ENCODE measurements around the gene GPATCH2L. TPM values are rescaled to one million over a fixed set of nuclear protein-coding genes. Genes with fewer than 3 reads are reported as not detected.
A peak's percentile ranks its signal among the peaks of the same experiment; 100 is the strongest.

GPATCH2L gene
- total and polyA plus RNA-seq, 2 experiments from 2014 or later: 19.6 to 94.4 TPM

DNA sequence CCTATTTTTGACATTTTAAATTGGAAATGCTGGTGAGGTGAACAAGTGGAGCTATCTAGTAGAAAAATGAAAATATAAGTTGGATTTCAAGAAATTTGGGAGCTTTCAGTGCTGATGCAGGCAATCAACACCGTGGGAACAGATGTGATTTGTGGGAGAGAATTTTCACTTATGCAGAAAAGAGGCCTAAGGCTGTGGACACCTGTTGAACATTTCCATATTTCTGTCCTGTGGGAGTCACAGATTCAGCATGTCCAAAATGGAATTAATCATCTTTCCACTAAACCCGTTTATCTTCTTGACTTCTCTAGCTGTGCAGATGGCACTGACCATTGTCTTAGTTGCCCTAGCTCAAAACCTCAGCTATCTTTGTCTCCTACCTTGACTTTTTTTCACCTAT is 2.5 kb upstream of the GPATCH2L start:
- H3K36me3 ChIP-seq (ENCODE audit: insufficient read depth): no peaks in the 10 kb centered on the region
- no peak overlapping the region for H3K27ac ChIP-seq (ENCODE audit: low read depth)
- H2AFZ ChIP-seq: no peak overlapping the region
- H3K9me3 Mint-ChIP-seq: no peaks in the 10 kb centered on the region; the same call in 2 of the 3 replicates
- peaks cover 5% of the 10 kb centered on the region for H3K9me2 ChIP-seq (ENCODE audit: insufficient read depth)
- DNase-seq (ENCODE audit: low spot score) (no peak), ATAC-seq (no peak)
- H3K4me1 ChIP-seq (ENCODE audit: insufficient read depth): peaks cover 11% of the 10 kb centered on the region
- H3K4me1 Mint-ChIP-seq: peaks cover 17% of the 10 kb centered on the region
- no peaks in the 10 kb centered on the region for H3F3A ChIP-seq (replicated peaks; ENCODE audit: low read depth)
- no peak overlapping the region for H3K4me3 ChIP-seq
- peaks cover 27% of the 10 kb centered on the region for H3K27me3 ChIP-seq (ENCODE audit: insufficient read depth)
- H3K27ac Mint-ChIP-seq: no peak overlapping the region
- H3K4me3 Mint-ChIP-seq: no peak overlapping the region
- TF ChIP-seq CREB1 (CRISPR knock-in tag; IDR thresholded peaks at IDR 0.05; ENCODE audit: low read depth): no peak
- peaks cover 17% of the 10 kb centered on the region for H4K20me1 ChIP-seq (replicated peaks; ENCODE audit: insufficient read depth)
- no peak overlapping the region for H3K4me2 ChIP-seq
- peaks cover under 1% of the 10 kb centered on the region for H3K36me3 Mint-ChIP-seq (ENCODE audit: low read depth)
- peaks cover 23% of the 10 kb centered on the region for H3K79me2 ChIP-seq (replicated peaks; ENCODE audit: insufficient read depth)
- peaks cover 4% of the 10 kb centered on the region for H3K27me3 Mint-ChIP-seq (ENCODE audit: insufficient read depth, low read depth, poor library complexity)

DNA sequence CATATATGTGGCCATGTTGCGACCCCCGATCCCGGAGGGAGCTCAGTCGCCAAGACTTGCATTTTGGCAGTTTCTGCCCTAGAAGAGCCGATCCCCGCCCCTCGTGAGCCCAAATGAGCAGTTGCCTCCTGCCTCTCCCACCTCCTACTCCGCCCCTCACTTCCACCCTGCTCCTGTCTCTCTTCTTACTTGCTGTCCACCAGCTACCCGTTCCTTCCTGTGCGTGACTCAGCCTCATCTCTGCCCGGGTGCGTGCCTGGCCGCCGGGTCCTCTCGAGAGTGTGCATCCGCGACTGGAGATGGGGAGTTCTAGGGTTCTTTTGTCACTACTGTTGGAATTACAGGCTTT is 585 bp downstream of the GPATCH2L start:
- Mint-ChIP-seq H3K36me3 (ENCODE audit: low read depth) (peaks cover 14% of the 10 kb centered on the region), H3K4me3 (peak overlapping the region; percentile 97), H3K27me3 (ENCODE audit: insufficient read depth, low read depth, poor library complexity) (peaks cover 2% of the 10 kb centered on the region), H3K9me3 (no peaks in the 10 kb centered on the region; the same call in 2 of the 3 replicates), H3K4me1 (peaks cover 38% of the 10 kb centered on the region), H3K27ac (peak overlapping the region; percentile 96)
- DNase-seq (ENCODE audit: low spot score) (peak; percentile 76), ATAC-seq (peak; percentile 76)
- Histone ChIP-seq H3K27me3 (ENCODE audit: insufficient read depth) (peaks cover 22% of the 10 kb centered on the region), H3F3A (replicated peaks; ENCODE audit: low read depth) (no peaks in the 10 kb centered on the region), H3K27ac (ENCODE audit: low read depth) (peak overlapping the region; percentile 92), H3K79me2 (replicated peaks; ENCODE audit: insufficient read depth) (peaks cover 54% of the 10 kb centered on the region), H3K4me2 (peak overlapping the region; percentile 95), H3K36me3 (ENCODE audit: insufficient read depth) (no peaks in the 10 kb centered on the region), H3K9me2 (ENCODE audit: insufficient read depth) (peaks cover 5% of the 10 kb centered on the region), H3K4me1 (ENCODE audit: insufficient read depth) (peaks cover 30% of the 10 kb centered on the region), H4K20me1 (replicated peaks; ENCODE audit: insufficient read depth) (peaks cover 39% of the 10 kb centered on the region), H3K4me3 (peak overlapping the region; percentile 97), H2AFZ (peak overlapping the region; percentile 70)
- TF ChIP-seq CREB1 (CRISPR knock-in tag; IDR thresholded peaks at IDR 0.05; ENCODE audit: low read depth) (no peak), EZH2 (IDR thresholded peaks at IDR 0.05; ENCODE audit: low read depth, unreplicated experiment) (no peak), ZNF114 (CRISPR knock-in tag; IDR thresholded peaks at IDR 0.05) (no peak), ZNF331 (CRISPR knock-in tag; IDR thresholded peaks at IDR 0.05; ENCODE audit: low read depth) (no peak), EZH2phosphoT487 (IDR thresholded peaks at IDR 0.05; ENCODE audit: unreplicated experiment) (no peak), POLR2AphosphoS5 (IDR thresholded peaks at IDR 0.05; ENCODE audit: low read depth) (no peak), JUNB (IDR thresholded peaks at IDR 0.05; ENCODE audit: unreplicated experiment) (no peak)
- TF ChIP-seq, protein P1, sequence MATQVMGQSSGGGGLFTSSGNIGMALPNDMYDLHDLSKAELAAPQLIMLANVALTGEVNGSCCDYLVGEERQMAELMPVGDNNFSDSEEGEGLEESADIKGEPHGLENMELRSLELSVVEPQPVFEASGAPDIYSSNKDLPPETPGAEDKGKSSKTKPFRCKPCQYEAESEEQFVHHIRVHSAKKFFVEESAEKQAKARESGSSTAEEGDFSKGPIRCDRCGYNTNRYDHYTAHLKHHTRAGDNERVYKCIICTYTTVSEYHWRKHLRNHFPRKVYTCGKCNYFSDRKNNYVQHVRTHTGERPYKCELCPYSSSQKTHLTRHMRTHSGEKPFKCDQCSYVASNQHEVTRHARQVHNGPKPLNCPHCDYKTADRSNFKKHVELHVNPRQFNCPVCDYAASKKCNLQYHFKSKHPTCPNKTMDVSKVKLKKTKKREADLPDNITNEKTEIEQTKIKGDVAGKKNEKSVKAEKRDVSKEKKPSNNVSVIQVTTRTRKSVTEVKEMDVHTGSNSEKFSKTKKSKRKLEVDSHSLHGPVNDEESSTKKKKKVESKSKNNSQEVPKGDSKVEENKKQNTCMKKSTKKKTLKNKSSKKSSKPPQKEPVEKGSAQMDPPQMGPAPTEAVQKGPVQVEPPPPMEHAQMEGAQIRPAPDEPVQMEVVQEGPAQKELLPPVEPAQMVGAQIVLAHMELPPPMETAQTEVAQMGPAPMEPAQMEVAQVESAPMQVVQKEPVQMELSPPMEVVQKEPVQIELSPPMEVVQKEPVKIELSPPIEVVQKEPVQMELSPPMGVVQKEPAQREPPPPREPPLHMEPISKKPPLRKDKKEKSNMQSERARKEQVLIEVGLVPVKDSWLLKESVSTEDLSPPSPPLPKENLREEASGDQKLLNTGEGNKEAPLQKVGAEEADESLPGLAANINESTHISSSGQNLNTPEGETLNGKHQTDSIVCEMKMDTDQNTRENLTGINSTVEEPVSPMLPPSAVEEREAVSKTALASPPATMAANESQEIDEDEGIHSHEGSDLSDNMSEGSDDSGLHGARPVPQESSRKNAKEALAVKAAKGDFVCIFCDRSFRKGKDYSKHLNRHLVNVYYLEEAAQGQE (IDR thresholded peaks at IDR 0.05; ENCODE audit: unreplicated experiment): no peak
- TF ChIP-seq, protein P2, sequence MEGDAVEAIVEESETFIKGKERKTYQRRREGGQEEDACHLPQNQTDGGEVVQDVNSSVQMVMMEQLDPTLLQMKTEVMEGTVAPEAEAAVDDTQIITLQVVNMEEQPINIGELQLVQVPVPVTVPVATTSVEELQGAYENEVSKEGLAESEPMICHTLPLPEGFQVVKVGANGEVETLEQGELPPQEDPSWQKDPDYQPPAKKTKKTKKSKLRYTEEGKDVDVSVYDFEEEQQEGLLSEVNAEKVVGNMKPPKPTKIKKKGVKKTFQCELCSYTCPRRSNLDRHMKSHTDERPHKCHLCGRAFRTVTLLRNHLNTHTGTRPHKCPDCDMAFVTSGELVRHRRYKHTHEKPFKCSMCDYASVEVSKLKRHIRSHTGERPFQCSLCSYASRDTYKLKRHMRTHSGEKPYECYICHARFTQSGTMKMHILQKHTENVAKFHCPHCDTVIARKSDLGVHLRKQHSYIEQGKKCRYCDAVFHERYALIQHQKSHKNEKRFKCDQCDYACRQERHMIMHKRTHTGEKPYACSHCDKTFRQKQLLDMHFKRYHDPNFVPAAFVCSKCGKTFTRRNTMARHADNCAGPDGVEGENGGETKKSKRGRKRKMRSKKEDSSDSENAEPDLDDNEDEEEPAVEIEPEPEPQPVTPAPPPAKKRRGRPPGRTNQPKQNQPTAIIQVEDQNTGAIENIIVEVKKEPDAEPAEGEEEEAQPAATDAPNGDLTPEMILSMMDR (conservative IDR thresholded peaks at IDR 0.05; ENCODE audit: low read depth in 2 of 2): no peak
- TF ChIP-seq, protein P3, sequence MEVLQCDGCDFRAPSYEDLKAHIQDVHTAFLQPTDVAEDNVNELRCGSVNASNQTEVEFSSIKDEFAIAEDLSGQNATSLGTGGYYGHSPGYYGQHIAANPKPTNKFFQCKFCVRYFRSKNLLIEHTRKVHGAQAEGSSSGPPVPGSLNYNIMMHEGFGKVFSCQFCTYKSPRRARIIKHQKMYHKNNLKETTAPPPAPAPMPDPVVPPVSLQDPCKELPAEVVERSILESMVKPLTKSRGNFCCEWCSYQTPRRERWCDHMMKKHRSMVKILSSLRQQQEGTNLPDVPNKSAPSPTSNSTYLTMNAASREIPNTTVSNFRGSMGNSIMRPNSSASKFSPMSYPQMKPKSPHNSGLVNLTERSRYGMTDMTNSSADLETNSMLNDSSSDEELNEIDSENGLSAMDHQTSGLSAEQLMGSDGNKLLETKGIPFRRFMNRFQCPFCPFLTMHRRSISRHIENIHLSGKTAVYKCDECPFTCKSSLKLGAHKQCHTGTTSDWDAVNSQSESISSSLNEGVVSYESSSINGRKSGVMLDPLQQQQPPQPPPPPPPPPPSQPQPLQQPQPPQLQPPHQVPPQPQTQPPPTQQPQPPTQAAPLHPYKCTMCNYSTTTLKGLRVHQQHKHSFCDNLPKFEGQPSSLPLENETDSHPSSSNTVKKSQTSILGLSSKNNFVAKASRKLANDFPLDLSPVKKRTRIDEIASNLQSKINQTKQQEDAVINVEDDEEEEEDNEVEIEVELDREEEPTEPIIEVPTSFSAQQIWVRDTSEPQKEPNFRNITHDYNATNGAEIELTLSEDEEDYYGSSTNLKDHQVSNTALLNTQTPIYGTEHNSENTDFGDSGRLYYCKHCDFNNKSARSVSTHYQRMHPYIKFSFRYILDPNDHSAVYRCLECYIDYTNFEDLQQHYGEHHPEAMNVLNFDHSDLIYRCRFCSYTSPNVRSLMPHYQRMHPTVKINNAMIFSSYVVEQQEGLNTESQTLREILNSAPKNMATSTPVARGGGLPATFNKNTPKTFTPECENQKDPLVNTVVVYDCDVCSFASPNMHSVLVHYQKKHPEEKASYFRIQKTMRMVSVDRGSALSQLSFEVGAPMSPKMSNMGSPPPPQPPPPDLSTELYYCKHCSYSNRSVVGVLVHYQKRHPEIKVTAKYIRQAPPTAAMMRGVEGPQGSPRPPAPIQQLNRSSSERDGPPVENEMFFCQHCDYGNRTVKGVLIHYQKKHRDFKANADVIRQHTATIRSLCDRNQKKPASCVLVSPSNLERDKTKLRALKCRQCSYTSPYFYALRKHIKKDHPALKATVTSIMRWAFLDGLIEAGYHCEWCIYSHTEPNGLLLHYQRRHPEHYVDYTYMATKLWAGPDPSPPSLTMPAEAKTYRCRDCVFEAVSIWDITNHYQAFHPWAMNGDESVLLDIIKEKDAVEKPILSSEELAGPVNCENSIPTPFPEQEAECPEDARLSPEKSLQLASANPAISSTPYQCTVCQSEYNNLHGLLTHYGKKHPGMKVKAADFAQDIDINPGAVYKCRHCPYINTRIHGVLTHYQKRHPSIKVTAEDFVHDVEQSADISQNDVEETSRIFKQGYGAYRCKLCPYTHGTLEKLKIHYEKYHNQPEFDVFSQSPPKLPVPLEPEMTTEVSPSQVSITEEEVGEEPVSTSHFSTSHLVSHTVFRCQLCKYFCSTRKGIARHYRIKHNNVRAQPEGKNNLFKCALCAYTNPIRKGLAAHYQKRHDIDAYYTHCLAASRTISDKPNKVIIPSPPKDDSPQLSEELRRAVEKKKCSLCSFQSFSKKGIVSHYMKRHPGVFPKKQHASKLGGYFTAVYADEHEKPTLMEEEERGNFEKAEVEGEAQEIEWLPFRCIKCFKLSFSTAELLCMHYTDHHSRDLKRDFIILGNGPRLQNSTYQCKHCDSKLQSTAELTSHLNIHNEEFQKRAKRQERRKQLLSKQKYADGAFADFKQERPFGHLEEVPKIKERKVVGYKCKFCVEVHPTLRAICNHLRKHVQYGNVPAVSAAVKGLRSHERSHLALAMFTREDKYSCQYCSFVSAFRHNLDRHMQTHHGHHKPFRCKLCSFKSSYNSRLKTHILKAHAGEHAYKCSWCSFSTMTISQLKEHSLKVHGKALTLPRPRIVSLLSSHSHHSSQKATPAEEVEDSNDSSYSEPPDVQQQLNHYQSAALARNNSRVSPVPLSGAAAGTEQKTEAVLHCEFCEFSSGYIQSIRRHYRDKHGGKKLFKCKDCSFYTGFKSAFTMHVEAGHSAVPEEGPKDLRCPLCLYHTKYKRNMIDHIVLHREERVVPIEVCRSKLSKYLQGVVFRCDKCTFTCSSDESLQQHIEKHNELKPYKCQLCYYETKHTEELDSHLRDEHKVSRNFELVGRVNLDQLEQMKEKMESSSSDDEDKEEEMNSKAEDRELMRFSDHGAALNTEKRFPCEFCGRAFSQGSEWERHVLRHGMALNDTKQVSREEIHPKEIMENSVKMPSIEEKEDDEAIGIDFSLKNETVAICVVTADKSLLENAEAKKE (CRISPR knock-in tag; IDR thresholded peaks at IDR 0.05): no peak

Measured in GM23338 (cell line).